ENCODE measurements around the gene TMEFF2.
"Not testable (repeated sequence)": the region's sequence is repeated elsewhere in the genome, so short reads cannot be mapped to it uniquely, and the experiment has no call there.

Gene TMEFF2

GRCh38 chr2:192127434-192127833, 67.3 kb downstream of the TMEFF2 start:
- no peak for DNase-seq

- DNase-seq = peak; percentile 17
These were observed 67.8 kb downstream of the TMEFF2 start for GRCh38 chr2:192126912-192127311.

DNA sequence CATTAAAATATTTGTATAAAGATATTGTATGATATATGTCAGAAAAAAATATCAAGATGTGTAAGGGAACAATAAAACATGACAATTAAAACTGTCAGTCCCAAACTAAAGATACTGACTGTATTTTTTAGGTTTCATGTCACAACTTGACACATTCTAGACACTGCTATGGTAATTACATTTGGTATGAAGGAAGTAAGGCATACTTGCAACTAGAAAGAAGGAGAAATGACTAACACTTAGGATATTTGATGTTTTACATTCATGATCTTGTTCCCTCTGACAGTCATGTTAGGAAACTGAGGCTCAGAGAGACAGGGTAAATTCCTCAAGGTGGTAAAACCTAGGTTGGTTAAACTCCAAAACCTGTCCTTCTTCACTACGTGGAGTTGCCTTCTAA, 68.3 kb downstream of the TMEFF2 start:
- DNase-seq = no peak

DNA sequence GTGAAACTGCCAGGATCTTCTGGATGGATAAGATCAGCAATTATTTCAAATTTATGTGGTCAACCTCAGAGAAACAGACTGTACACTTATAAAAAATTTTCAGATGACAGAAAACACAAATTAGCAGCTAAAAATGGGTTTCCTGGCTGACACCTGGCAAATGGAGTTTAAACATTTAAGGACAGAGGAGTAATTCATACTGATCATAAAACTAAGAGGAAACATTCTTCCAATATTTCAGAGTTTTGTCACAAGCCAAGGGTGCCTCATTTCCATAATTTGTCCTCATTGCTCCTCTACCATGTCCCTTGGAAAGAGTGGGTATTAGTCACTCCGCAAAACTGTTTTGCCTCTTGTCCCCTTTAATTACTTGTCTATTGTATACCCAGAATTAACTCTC, 70.2 kb downstream of the TMEFF2 start:
- DNase-seq = no peak

GRCh38 chr2:192123847-192124246, 70.9 kb downstream of the TMEFF2 start:
- DNase-seq = no peak

DNA sequence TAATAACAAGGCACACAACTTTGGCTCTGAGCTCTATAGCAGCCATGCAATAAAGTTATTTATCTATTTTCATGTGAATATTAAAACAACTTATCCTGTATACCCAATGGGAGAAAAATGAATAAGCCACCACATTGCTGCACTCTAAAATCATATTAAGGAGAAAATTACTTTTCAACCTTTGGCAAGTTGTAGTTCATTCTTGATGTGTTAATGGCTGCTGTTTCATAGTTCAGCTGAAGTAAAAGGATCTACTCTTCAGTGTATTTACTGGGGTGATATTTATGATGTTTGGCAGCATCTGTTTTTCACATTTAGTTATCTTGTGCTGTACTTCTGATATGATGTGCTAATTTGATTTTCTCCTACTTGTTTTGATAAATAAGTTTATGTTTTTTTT, 71.8 kb downstream of the TMEFF2 start:
- DNase-seq = no peak

- DNase-seq = no peak
These were observed 72.6 kb downstream of the TMEFF2 start for GRCh38 chr2:192122141-192122540.

DNA sequence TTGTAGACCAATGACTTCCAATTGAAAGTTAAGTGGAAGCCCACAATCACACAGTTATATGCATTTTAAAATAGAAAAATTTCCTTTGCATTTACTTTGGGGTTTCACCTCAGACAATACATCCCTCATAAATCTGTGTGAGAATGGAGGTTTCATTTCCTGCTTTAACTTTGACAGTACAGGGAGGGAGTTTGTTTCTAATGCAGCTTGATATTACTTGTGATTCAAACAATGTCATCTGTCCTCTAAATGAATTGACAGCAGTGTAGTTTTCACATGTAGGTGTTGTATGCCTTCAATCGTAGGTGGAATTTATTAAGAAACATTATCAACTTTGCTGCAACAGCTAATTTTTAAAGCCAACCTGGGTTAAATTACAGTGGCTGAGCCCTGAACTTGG, 75.2 kb downstream of the TMEFF2 start:
- no peak for DNase-seq

DNA sequence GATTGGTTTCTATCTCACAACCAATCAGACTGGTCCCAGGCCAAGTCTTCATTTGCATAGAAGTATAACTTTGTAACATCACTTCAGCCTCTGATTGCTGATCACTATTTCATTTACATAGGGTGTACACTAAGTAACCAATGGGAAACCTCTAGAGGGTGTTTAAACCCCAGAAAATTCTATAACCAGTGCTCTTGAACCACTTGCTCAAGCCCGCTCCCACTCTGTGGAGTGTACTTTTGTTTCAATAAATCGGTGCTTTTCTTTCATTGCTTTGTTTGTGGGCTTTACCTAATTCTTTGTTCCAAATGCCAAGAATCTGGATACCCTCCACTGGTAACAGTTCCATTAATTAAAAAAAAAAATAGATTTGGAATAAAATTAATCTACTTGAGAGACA, 77.0 kb downstream of the TMEFF2 start:
- DNase-seq = no peak

DNA sequence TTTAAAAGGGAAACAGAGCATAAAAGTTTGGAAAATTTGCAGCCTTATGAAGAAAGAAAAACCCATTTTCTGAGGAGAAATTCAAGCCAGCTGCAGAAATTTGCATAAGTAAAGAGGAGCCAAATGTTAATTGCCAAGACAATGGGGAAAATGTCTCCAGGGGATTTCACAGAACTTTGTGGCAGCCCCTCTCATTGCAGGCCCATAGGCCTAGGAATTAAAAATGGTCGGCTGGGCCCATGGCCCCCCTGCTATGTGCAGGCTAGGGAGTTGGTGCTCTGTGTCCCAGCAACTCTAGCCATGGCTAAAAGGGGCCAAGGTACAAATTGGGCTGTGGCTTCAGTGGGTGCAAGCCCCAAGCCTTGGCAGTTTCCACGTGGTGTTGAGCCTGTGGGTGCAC, 83.2 kb downstream of the TMEFF2 start:
- DNase-seq = not testable (repeated sequence)

GRCh38 chr2:192099742-192100141, 95.0 kb downstream of the TMEFF2 start:
- DNase-seq = no peak

GRCh38 chr2:192098814-192099491, 95.8 kb downstream of the TMEFF2 start:
- no peak for DNase-seq

- no peak for DNase-seq
These were observed 103.3 kb downstream of the TMEFF2 start for GRCh38 chr2:192091476-192091875.

- DNase-seq = no peak
These were observed 103.8 kb downstream of the TMEFF2 start for GRCh38 chr2:192090911-192091310.

DNA sequence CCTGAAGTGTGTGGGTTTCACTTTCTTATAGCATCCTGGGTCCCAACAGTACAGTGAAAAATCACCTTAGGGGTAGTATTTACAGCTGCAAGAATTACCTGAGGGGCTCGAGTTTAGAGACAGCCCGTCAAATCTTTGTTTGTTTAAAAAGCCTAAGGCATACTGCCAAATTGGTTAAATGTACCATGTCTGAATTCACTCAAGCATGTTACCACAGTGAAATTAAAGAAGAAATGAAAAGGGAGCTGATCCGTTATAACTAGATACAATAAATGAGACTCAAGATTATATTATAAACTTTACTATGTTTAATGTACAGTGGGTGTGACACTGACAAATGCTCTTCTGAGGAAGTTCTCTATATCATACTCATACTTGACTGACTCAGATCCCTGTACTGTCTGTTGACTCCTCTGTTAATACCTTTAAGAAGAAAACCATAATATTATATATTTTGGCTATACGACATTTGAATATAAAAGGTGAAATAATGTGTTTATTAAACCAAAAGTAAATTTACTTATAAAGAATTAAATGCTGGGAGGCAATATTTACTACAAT, 107.3 kb downstream of the TMEFF2 start:
- DNase-seq = peak; percentile 71

- no peak for DNase-seq
These were observed 112.6 kb downstream of the TMEFF2 start for GRCh38 chr2:192082121-192082520.

DNA sequence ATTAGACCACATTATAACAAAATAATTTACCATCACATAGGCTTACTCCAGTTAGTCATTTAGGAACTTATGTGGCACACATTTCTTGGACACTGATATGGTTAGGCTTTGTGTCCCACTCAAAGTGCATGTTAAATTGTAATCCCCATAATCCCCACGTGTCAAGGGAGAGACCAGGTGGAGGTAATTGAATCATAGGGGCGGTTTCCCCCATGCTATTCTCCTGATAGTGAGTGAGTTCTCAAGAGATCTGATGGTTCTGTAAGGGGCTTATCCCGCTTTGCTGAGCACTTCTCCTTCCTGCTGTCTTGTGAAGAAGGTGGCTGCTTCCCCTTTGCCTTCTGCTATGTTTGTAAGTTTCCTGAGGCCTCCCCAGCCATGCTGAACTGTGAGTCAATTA, 114.6 kb downstream of the TMEFF2 start:
- DNase-seq = not testable (repeated sequence)

- no peak for DNase-seq
These were observed 120.9 kb downstream of the TMEFF2 start for GRCh38 chr2:192073878-192074277.

DNA sequence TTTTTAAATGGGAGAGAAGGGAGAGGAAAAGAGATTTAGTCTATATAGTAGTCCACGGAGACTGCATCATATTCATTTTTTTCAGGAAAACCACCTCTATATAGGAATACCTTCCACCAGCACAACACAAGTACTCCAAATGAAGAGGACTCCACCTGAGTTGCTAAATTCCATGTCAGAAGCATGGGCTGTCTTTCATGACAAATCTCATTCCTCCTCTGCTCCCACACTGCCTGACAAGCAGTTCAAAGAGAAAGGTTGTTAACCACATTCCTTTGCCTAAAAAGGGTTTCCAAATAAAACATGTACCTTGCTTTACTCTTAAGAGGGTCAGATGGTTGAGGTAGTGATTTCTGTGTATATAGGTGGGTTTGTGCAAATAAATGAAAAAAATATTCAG, 122.0 kb downstream of the TMEFF2 start:
- no peak for DNase-seq

GRCh38 chr2:192072261-192072660, 122.5 kb downstream of the TMEFF2 start:
- no peak for DNase-seq

DNA sequence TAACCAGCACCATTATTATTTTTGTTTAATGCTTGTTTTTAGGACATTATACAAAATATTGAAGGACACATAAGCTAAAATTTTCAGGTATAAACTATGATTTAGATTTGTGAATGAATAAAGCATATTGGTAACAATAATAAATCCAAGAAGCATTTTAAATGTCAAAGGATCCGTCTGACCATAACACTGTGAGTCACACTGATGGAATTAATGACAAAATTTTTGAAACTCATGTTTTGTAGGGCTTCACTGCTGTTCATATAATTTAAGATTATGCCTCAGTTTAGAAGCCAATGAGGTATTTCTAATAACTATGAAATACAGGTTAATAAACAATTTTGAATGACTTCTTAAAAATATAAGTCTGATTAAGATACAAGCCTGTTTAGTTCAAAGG, 124.6 kb downstream of the TMEFF2 start:
- DNase-seq = no peak

DNA sequence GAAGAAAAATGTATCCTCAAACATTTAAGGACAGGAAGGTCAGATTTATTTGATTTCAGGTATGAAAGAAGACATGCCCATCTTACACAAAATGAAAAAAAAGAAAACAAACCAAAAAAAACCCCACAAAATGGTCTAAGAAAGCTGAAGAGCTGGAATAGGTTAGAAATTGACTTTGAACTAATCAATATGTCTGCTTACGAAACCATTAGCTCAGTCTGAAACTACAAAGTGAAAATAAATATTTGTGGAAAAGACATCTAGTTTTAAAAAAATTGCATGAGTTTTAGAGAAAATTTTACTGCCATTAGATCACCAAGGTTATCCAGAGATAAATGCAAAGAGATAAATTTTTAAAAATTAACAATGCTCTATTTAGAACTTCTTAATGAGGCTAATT, 125.3 kb downstream of the TMEFF2 start:
- DNase-seq = no peak

DNA sequence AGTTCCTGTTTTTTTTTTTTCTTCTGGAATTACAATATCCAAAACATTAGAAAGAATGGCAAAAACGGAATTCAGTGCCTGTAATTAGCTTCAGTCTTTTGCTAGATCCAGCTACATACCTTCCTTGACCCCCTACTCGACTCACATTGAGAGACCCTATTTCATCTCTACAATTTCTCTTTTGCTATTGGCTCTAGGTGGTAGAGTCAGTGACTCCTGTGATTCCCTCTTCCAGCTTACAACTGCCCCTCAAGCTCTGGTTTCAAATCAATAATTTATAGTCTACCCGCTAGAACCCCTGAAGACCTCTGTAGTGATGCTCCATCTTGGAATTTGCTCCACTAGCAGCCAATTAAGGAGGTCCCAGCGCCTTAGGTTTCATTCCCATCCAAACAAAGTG, 125.8 kb downstream of the TMEFF2 start:
- DNase-seq = no peak

DNA sequence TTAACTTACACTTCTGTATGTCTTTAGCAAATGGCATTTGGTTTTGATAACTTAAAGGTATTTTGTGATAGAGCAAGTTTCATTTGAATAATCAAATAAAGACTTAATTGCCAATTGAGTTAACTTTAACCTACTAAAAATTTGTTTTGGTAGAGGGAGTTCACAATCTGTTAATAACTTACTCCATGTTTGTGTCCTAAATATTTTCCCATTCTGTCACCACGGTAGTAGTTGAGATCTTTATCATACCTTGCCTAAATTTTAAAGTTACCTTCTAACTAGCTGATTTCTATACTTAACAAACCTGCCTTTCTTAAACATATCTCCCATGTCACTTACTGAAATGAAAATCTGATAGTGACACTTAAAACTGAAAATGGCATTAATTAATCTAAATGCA, 127.1 kb downstream of the TMEFF2 start:
- DNase-seq = no peak

DNA sequence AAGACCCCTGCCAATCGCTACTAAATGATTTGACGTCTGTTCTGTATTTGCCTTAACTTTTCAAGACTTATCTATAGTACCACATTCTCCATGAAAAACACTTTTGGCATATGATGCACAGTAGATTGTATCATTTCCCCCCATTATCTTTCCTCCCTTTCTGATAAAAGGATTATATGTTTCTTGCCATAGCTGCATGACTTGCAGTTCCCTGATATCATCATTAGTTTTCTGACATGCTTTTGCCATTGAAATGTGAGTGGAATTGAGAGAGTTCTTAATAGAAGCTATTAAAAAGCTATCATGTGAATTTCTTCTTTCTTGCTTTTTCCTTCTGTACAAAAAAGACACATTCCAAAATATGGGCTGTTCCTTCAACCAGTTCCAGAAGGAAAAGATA, 130.3 kb downstream of the TMEFF2 start:
- no peak for DNase-seq
